H9 (cell line): ENCODE results near the gene SUFU. TPM values are rescaled to one million over a fixed set of nuclear protein-coding genes. Genes with fewer than 3 reads are reported as not detected.
A peak's percentile ranks its signal among the peaks of the same experiment; 100 is the strongest.

Source experiments
- DNase-seq: peaks from one replicate; pipeline ENCODE4 v3.0.0-alpha.2; 2017
- H2AFZ ChIP-seq: one replicate; pipeline ENCODE4 v1.6.1; 2013; ENCODE audit warnings: mild to moderate bottlenecking, low read length, control low read depth, moderate library complexity
- H2AK5ac ChIP-seq: 2 replicates; pipeline ENCODE4 v1.6.1; 2013; ENCODE audit warnings: low read length, control low read depth, mixed read lengths; ENCODE audit not compliant: insufficient read length
- H2BK120ac ChIP-seq: one replicate; pipeline ENCODE4 v1.6.1; 2013; ENCODE audit warnings: low read depth, mild to moderate bottlenecking, low read length, control low read depth, inconsistent platforms; ENCODE audit not compliant: poor library complexity, severe bottlenecking
- H2BK12ac ChIP-seq: 2 replicates; pipeline ENCODE4 v1.6.1; 2013; ENCODE audit warnings: low read length, control low read depth, mixed read lengths, low read depth; ENCODE audit not compliant: insufficient read length
- H2BK15ac ChIP-seq: 2 replicates; pipeline ENCODE4 v1.6.1; 2013; ENCODE audit warnings: low read depth, low read length, control low read depth
- H2BK20ac ChIP-seq: one replicate; pipeline ENCODE4 v1.6.1; 2013; ENCODE audit warnings: low read depth, mild to moderate bottlenecking, low read length, control low read depth, inconsistent platforms; ENCODE audit not compliant: poor library complexity, severe bottlenecking
- H2BK5ac ChIP-seq: 2 replicates; pipeline ENCODE4 v1.6.1; 2013; ENCODE audit warnings: low read length, control low read depth, mixed read lengths; ENCODE audit not compliant: insufficient read length
- H3K14ac ChIP-seq: 2 replicates; pipeline ENCODE4 v1.6.1; 2013; ENCODE audit warnings: low read length, control low read depth; ENCODE audit not compliant: insufficient read depth
- H3K18ac ChIP-seq: 2 replicates; pipeline ENCODE4 v1.6.1; 2013; ENCODE audit warnings: low read depth, mild to moderate bottlenecking, mixed read lengths, low read length, control low read depth; ENCODE audit not compliant: insufficient read length
- H3K23ac ChIP-seq: 2 replicates; pipeline ENCODE4 v1.6.1; 2013; ENCODE audit warnings: low read length, control low read depth, mixed read lengths, low read depth; ENCODE audit not compliant: insufficient read length
- H3K23me2 ChIP-seq: 2 replicates; pipeline ENCODE4 v1.6.1; 2013; ENCODE audit warnings: low read depth, mild to moderate bottlenecking, mixed read lengths, low read length, control low read depth; ENCODE audit not compliant: insufficient read length, poor library complexity, severe bottlenecking
- H3K27ac ChIP-seq: 2 replicates; pipeline ENCODE4 v1.5.1; 2013; ENCODE audit warnings: low read length, control low read depth, mixed read lengths, low read depth; ENCODE audit not compliant: insufficient read length
- H3K27me3 ChIP-seq: 2 replicates; pipeline ENCODE4 v1.6.1; 2013; ENCODE audit warnings: low read length, control low read depth, inconsistent platforms; ENCODE audit not compliant: insufficient read depth
- H3K4ac ChIP-seq: 2 replicates; pipeline ENCODE4 v1.6.1; 2013; ENCODE audit warnings: low read depth, mild to moderate bottlenecking, control low read depth, inconsistent platforms, low read length, moderate library complexity
- H3K4me1 ChIP-seq: 2 replicates; pipeline ENCODE4 v1.6.1; 2013; ENCODE audit warnings: low read length, control low read depth, inconsistent platforms; ENCODE audit not compliant: insufficient read depth
- H3K4me2 ChIP-seq: 2 replicates; pipeline ENCODE4 v1.6.1; 2013; ENCODE audit warnings: low read length, control low read depth, mixed read lengths; ENCODE audit not compliant: insufficient read length, insufficient read depth
- H3K56ac ChIP-seq: 2 replicates; pipeline ENCODE4 v1.6.1; 2013; ENCODE audit warnings: low read depth, mild to moderate bottlenecking, mixed read lengths, low read length, control low read depth; ENCODE audit not compliant: insufficient read length
- H3K79me1 ChIP-seq: 2 replicates; pipeline ENCODE4 v1.6.1; 2013; ENCODE audit warnings: low read depth, mild to moderate bottlenecking, moderate library complexity, low read length, control low read depth, inconsistent platforms; ENCODE audit not compliant: insufficient read depth, poor library complexity, severe bottlenecking
- H3K79me2 ChIP-seq: 2 replicates; pipeline ENCODE4 v1.6.1; 2013; ENCODE audit warnings: low read length, control low read depth, inconsistent platforms; ENCODE audit not compliant: insufficient read depth
- H3K9ac ChIP-seq: 2 replicates; pipeline ENCODE4 v1.6.1; 2013; ENCODE audit warnings: low read length, control low read depth, mixed read lengths; ENCODE audit not compliant: insufficient read length; ENCODE audit errors: extremely low read depth
- H3K9me3 ChIP-seq: one replicate; pipeline ENCODE4 v1.6.1; 2013; ENCODE audit warnings: low read depth, low read length, inconsistent platforms; ENCODE audit not compliant: control insufficient read depth
- H3T11ph ChIP-seq: one replicate; pipeline ENCODE4 v1.6.1; 2013; ENCODE audit warnings: mild to moderate bottlenecking, low read length, control low read depth, inconsistent platforms
- H4K20me1 ChIP-seq: one replicate; pipeline ENCODE4 v1.6.1; 2013; ENCODE audit not compliant: control insufficient read depth, insufficient read length, insufficient read depth
- H4K5ac ChIP-seq: 2 replicates; pipeline ENCODE4 v1.6.1; 2013; ENCODE audit warnings: low read depth, mild to moderate bottlenecking, mixed read lengths, low read length, control low read depth; ENCODE audit not compliant: insufficient read length
- H4K8ac ChIP-seq: replicated peaks from 2 replicates; pipeline ENCODE4 v1.6.1; 2013; ENCODE audit warnings: low read length, control low read depth, mixed read lengths, low read depth; ENCODE audit not compliant: insufficient read length
- H4K91ac ChIP-seq: 2 replicates; pipeline ENCODE4 v1.6.1; 2013; ENCODE audit warnings: low read depth, mild to moderate bottlenecking, moderate library complexity, mixed read lengths, low read length, control low read depth; ENCODE audit not compliant: insufficient read length
- H3K27ac Mint-ChIP-seq, 3 experiments: 2 replicates in 2 of 3; 3 replicates in 1 of 3; pipeline ENCODE4 v1.8.0; 2020 to 2021; ENCODE audit warnings: mixed read lengths in 3 of 3, mild to moderate bottlenecking in 1 of 3, moderate library complexity in 1 of 3
- H3K27me3 Mint-ChIP-seq: 2 replicates; pipeline ENCODE4 v1.8.0; 2021; ENCODE audit warnings: low read depth, mild to moderate bottlenecking, moderate library complexity, mixed read lengths
- H3K36me3 Mint-ChIP-seq, 3 experiments: 2 replicates in 2 of 3; 3 replicates in 1 of 3; pipeline ENCODE4 v1.8.0; 2020 to 2021; ENCODE audit warnings: low read depth in 3 of 3, mixed read lengths in 3 of 3; ENCODE audit not compliant: insufficient read depth in 1 of 3
- H3K4me1 Mint-ChIP-seq, 2 experiments: 2 replicates each; pipeline ENCODE4 v1.8.0; 2020; ENCODE audit warnings: mixed read lengths in 2 of 2
- H3K4me3 Mint-ChIP-seq, 2 experiments: 2 replicates in 1 of 2; 3 replicates in 1 of 2; pipeline ENCODE4 v1.8.0; 2020 to 2021; ENCODE audit warnings: mild to moderate bottlenecking in 2 of 2, mixed read lengths in 2 of 2, moderate library complexity in 1 of 2
- H3K9me3 Mint-ChIP-seq, 2 experiments: 2 replicates in 1 of 2; 3 replicates in 1 of 2; pipeline ENCODE4 v1.8.0; 2020; ENCODE audit warnings: mild to moderate bottlenecking in 2 of 2, mixed read lengths in 2 of 2, moderate library complexity in 1 of 2
- CTCF ChIP-seq: fragments of 200-600 bp; sonication (generic); conservative IDR thresholded peaks from 3 replicates; pipeline ENCODE4 v1.8.0; 2021; ENCODE audit warnings: antibody characterized with exemption, mild to moderate bottlenecking
- WGBS: extraction: QIAGEN DNeasy Blood & Tissue Kit; methylation state at CpG from one replicate; pipeline ENCODE4 v1.1.7; 2013; ENCODE audit warnings: missing lambda C conversion rate, low lambda C conversion rate, mixed read lengths; ENCODE audit not compliant: insufficient read length; ENCODE audit errors: extremely low coverage; 5-methylcytosine and 5-hydroxymethylcytosine counted together
- total RNA-seq: library from RNA; stranded (reverse); gene quantifications from 2 replicates; pipeline ENCODE4 v1.2.1, GENCODE V29; 2021

Gene SUFU
- total RNA-seq, 1 experiment from 2014 or later: 9.5 TPM

GRCh38 chr10:102626026-102626685, 122.4 kb downstream of the SUFU start:
- peaks cover 67 to 68% of the 10 kb centered on the region in 2 experiments for H3K4me1 Mint-ChIP-seq
- Histone ChIP-seq H4K91ac (no peak overlapping the region), H2AFZ (no peak overlapping the region), H4K5ac (no peak overlapping the region), H2BK5ac (no peak overlapping the region), H3K23me2 (no peaks in the 10 kb centered on the region), H3K14ac (peak overlapping the region; percentile 26; the same call in 1 of the 2 replicates), H4K20me1 (peaks cover 2% of the 10 kb centered on the region), H2BK20ac (no peak overlapping the region), H3K9ac (no peak overlapping the region), H2BK12ac (no peak overlapping the region), H2BK120ac (no peak overlapping the region), H3K79me2 (no peaks in the 10 kb centered on the region), H3K79me1 (no peaks in the 10 kb centered on the region), H4K8ac (no peak overlapping the region), H3K18ac (no peak overlapping the region), H3K4me1 (peaks cover 12% of the 10 kb centered on the region; the same call in 1 of the 2 replicates), H3K23ac (no peak overlapping the region), H3K27ac (no peak overlapping the region), H3K9me3 (no peaks in the 10 kb centered on the region), H3K4me2 (no peak overlapping the region), H2AK5ac (no peak overlapping the region), H3K56ac (no peak overlapping the region), H3K4ac (no peak overlapping the region), H2BK15ac (no peak overlapping the region), H3K27me3 (no peaks in the 10 kb centered on the region), H3T11ph (no peak overlapping the region)
- TF ChIP-seq CTCF: no peak
- no peaks in the 10 kb centered on the region; the same call in 1 of the 2 replicates for H3K27me3 Mint-ChIP-seq
- H3K27ac Mint-ChIP-seq: peak overlapping the region; percentile 39 to 62 (median 61); a peak in 3 of 7 replicates
- DNase-seq: no peak
- H3K4me3 Mint-ChIP-seq: peak overlapping the region in 1 of 2 experiments; percentile 47; a peak in 1 of 5 replicates
- no peaks in the 10 kb centered on the region for H3K9me3 Mint-ChIP-seq
- peaks cover 0 to under 1% (median 0%) of the 10 kb centered on the region in 3 experiments; a peak in 5 of 7 replicates for H3K36me3 Mint-ChIP-seq
- no CpG with 5 or more reads among the region's 10 CpGs for WGBS
